Stimulated activated CD8-positive, alpha-beta memory T cell treated with anti-CD3 and anti-CD28 coated beads, Interleukin-12 subunit alpha, Interleukin-12 subunit beta, amount 100 ng/mL, for 24 hours (primary cell): ENCODE measurements around the gene MMP1.
"Not testable (repeated sequence)": the region's sequence is repeated elsewhere in the genome, so short reads cannot be mapped to it uniquely, and the experiment has no call there.

Experiments used
- DNase-seq: peaks from one replicate; pipeline ENCODE4 v3.0.0-alpha.2; 2020; ENCODE audit errors: extremely low read depth

The MMP1 gene

DNA sequence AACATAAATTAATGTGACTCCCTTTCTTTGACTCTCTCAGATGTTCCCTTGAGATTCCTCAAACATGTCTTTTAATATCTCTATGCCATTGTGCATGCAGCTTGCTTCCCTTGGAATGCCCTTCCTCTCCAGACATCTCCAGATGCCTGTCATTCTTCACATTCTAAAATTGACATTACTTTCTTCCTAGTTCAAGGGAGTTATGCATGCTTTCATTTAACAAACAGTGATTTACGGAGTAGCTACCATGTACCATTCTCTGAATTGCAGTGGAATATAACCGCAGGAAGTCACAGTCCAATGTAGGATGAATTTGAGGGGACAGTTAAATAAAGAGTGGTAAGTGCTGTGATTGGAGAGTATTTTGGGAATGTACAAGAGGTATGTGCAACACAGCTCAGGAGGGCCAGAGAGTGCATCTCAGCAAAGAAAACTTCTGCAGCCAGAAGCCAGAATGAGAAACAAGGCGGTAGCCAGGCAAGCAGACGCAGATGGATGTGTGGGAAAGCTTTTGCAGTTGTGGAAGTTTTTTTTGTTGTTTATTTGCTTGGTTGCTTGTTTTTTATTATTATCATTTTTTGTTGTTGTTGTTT lies 36.2 kb downstream of the MMP1 start:
- DNase-seq = no peak

DNA sequence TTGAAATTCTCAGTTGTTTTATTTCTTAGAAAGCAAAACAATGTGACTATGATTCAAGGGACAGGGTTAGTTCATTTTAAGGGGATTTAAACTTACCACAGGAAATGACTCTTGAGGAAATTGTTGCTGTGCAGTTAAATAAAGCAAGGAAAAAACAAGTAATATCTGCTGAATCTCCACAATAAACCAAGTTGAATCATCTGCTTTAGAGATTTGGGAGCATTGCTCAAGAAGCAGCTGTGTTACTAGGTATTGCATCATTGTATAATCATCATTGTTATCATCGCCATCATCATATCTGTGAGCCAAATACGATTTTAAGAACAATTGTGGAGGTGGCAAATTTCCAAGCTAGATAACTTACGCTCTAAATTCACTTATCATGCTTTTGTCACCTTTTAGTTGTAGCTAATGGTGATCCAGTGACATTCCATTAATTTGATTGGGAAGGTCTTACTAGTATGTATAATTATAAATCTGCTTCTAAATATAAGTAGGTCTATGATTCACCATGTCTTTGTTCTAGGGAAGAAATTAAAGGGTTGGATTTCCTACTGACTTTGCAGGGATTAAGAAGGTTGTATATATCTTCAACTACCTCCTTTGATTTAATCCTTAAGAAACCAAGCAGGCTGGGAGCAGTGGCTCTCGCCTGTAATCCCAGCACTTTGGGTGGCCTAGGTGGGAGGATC lies 37.5 kb downstream of the MMP1 start:
- no peak for DNase-seq

DNA sequence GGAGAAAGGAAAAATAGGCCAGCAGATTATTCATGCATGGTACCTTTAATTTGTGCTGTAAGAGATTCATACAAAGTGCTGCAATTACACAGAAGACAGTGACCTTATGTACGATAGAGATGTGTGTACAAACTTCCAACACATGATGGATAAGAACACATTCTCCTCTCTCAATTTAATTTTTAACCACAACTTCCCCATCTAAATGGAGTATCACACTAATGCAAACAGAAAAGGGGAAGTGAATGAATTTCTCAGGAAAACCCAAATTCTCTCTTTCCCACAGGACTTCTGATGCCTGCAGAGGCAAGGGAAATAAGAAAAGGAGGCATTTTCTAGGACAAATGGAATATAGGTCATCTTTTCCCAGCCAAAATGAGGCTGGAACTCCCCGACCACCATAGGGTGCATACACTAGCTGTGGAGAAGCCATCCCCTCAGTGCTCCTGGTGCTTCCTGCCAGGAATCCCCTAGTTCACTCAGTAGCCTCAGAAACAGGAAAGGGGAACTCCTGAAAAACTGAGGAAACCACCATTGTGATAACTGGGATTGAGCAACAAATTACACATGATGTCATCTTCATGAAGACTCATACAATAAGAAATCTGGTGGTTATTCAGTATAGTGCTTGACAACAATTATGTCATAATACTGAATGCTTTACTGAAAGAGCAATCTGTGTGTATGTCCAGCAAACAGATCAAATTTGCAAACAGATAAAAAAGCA lies 40.0 kb downstream of the MMP1 start:
- DNase-seq = no peak

DNA sequence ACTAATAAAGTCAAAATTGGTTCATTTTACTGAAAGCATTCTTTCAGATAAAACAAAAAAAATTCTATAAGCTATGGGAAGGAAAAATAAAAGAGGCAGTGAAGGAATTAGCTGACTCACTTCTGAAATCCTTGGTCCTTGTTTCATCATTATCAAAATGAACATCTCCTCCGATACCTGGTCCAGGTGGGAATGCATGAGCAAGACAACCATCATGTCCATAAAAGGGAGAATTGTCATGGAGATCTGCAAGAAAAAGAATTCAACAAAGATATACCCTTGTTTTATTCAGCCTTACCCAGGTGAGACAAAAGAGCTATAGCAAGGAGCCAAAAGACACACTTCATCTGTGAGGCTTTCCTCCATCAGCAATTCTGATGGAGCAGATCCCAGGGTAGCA lies 44.7 kb downstream of the MMP1 start:
- DNase-seq = no peak

- no peak for DNase-seq
These were observed 46.3 kb downstream of the MMP1 start for GRCh38 chr11:102751673-102752072.

DNA sequence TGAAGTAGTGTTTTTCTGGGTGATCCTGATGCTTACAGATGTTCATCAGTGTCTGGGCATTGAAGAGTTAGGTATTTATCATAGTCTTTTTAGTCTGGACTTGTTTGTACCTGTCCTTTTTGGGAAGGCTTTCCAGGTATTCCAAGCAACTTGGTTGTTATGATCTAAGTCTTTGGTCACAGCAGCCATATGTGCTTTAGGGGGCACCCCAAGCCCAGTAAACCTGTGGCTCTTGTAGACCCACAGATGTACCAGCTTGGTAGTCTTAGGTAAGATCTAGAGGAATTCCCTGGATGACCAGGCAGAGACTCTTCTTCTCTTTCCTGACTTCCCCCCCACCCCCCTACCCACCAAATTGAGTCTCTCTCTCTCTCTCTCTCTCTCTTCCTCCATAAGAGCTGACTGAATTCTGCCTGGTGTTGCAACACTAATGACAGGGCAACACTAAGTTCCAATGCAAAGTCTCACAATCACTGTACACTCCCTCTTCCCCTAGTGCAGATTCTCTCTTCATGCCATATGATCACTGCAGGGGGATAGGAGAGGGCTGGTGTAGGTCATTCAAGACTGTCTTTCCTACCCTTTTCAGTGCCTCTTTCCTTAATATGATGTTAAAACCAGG lies 48.7 kb downstream of the MMP1 start:
- no peak for DNase-seq

DNA sequence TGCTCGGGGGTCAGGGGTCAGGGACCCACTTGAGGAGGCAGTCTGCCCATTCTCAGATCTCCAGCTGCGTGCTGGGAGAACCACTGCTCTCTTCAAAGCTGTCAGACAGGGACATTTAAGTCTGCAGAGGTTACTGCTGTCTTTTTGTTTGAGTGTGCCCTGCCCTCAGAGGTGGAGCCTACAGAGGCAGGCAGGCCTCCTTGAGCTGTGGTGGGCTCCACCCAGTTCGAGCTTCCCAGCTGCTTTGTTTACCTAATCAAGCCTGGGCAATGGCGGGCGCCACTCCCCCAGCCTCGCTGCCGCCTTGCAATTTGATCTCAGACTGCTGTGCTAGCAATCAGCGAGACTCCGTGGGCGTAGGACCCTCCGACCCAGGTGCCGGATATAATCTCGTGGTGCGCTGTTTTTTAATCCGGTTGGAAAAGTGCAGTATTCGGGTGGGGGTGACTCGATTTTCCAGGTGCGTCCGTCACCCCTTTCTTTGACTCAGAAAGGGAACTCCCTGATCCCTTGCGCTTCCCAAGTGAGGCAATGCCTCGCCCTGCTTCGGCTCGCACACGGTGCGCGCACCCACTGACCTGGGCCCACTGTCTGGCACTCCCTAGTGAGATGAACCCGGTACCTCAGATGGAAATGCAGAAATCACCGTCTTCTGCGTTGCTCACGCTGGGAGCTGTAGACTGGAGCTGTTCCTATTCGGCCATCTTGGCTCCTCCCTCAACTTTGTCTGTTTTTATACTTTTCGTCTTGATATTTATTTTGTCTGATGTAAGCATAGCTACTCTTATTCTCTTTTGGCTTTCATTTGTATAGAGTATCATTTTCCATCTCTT lies 51.0 kb downstream of the MMP1 start:
- not testable (repeated sequence) for DNase-seq
